GM13977 (cell line): ENCODE results near the gene POLR2C.

ENCODE experiments used
- DNase-seq: peaks from one replicate; pipeline ENCODE4 v3.0.0; 2012; ENCODE audit warnings: low spot score
- in situ Hi-C: fragments of 300-500 bp; cut with MboI; formaldehyde crosslinking; loops from one replicate; pipeline ENCODE4 v1.12.0; 2022; ENCODE audit warnings: low sequenced_read_pairs, low pct_unique_long_range_greater_than_20kb, mixed read lengths, inconsistent platforms; ENCODE audit not compliant: unreplicated experiment
- TF ChIP-seq, protein P1 (sequence below): IDR thresholded peaks from 2 replicates; pipeline ENCODE4 v1.5.1; 2012; ENCODE audit warnings: mild to moderate bottlenecking, control low read depth; ENCODE audit not compliant: insufficient read depth; ENCODE audit errors: extremely low read depth, missing control alignments

The POLR2C gene

DNA sequence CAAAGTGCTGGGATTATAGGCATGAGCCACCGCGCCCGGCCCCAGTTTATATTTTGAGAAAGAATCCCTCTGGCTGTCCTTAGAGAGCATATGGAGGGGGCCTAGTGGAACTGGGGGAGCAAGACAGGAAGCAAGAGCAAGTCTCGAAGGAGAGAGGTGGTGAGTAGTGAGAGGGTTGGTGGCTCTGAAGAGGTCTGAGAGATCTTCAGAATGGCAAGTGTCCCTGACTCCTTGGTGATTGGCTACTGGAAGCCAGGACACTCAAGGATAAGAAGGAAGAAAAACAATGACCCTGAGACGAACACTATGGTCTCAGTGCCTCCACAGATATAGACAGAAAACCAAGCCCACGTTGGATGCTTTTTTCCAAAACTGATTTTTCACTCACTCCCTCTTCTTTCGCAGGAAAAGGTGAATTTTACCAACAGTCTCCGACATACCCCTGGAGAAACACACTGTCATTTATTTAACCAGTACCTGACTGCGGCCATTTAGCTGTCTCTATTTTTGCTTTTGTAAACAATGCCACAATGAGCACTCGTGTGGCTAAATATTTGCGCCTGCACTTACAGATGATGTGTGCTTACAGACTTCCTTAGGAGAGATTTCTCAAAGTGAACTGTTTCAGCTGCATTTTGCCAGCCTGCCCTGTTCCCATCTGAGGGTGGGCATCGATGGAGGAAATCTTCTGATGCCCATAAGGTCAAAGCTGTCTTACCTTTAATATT, 39.7 kb downstream of the POLR2C start:
- TF ChIP-seq, protein P1, sequence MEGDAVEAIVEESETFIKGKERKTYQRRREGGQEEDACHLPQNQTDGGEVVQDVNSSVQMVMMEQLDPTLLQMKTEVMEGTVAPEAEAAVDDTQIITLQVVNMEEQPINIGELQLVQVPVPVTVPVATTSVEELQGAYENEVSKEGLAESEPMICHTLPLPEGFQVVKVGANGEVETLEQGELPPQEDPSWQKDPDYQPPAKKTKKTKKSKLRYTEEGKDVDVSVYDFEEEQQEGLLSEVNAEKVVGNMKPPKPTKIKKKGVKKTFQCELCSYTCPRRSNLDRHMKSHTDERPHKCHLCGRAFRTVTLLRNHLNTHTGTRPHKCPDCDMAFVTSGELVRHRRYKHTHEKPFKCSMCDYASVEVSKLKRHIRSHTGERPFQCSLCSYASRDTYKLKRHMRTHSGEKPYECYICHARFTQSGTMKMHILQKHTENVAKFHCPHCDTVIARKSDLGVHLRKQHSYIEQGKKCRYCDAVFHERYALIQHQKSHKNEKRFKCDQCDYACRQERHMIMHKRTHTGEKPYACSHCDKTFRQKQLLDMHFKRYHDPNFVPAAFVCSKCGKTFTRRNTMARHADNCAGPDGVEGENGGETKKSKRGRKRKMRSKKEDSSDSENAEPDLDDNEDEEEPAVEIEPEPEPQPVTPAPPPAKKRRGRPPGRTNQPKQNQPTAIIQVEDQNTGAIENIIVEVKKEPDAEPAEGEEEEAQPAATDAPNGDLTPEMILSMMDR, result no peak
- DNase-seq, result no peak
- in situ Hi-C loops, result no loop called here

GRCh38 chr16:57503366-57503765, 40.9 kb downstream of the POLR2C start:
- no peak for DNase-seq
- TF ChIP-seq, protein P1, result no peak
- in situ Hi-C loops, result no loop called here

DNA sequence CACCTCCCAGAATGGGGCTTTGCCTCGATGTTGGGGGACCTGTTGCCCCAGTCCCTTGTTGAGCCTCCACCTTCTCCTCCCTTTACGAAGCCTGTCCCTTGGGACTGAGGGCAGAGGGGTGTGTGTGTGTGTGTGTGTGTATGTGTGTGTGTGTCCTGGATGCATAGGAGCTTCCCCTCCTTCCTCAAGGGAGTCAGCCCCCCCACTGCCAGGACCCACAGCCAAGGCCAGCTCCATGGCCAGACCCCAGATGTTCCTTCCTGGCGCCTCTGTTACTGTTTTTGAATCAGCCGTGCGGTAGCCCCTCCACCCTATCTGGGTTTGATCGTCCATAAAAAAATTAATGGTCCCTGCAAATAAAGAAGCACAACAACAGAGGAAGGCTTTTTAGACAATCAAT, 41.5 kb downstream of the POLR2C start:
- in situ Hi-C loops, result no loop called here
- no peak for DNase-seq
- TF ChIP-seq, protein P1, result no peak

DNA sequence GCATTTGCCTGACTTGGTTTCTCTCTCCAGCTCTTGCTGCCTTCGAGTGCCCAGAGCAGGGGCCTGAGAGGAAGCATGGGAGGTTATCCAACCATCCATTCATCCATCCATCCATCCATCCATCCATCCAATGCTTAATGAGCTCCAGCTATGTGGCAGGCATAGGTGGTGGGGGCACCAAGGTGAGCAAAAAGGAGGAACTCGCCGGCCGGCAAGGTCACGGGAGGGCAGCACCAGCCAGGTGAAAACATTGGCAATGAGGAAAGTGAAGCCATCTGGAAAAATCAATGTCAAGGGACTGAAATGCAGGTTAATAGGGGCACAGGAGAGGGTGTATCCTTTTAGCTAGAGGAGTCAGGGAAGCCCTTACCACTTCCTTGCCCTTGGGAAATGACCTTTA, 42.0 kb downstream of the POLR2C start:
- in situ Hi-C loops, result no loop called here
- TF ChIP-seq, protein P1, result no peak
- DNase-seq, result no peak

DNA sequence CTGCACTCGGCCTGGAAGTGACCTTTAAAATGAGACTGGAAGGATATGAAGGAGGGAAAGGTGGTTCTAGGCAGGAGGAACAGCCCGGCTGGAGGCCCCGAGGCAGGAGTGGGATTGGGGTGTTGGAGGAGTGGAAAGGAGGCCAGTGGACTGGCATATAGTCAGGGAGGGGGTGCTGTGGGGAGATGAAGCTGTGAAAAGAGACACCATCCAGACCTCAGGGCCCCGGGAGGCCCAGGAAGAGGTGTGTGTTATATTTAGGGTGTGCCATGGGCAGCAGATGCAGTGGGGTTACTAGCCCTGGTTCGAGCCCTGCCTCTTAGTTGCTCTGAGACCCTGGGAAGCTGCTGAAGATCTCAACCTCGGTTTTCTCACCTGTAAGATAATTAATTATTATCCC, 42.7 kb downstream of the POLR2C start:
- in situ Hi-C loops, result no loop called here
- TF ChIP-seq, protein P1, result no peak
- no peak for DNase-seq

GRCh38 chr16:57507136-57508034, 44.9 kb downstream of the POLR2C start:
- DNase-seq, result no peak
- TF ChIP-seq, protein P1, result no peak
- in situ Hi-C loops, result no loop called here
